HepG2 (cell line): ENCODE data around the gene REPIN1. TPM values are rescaled to one million over a fixed set of nuclear protein-coding genes. Genes with fewer than 3 reads are reported as not detected.
A peak's percentile ranks its signal among the peaks of the same experiment; 100 is the strongest.

Source experiments
- ATF6 ChIP-seq: sonication (generic); formaldehyde crosslinking; conservative IDR thresholded peaks from 2 replicates; pipeline ENCODE4 v1.4.0; 2020; ENCODE audit warnings: missing genetic modification reagents
- ELF4 ChIP-seq: sonication (generic); formaldehyde crosslinking; IDR thresholded peaks from 2 replicates; pipeline ENCODE4 v1.5.0; 2020; ENCODE audit warnings: missing genetic modification reagents, mild to moderate bottlenecking, moderate library complexity, borderline replicate concordance
- ETS1 ChIP-seq: sonication (generic); formaldehyde crosslinking; IDR thresholded peaks from 2 replicates; pipeline ENCODE4 v1.4.0; 2020; ENCODE audit warnings: missing genetic modification reagents
- KAT2B ChIP-seq: fragments of 150-350 bp; IDR thresholded peaks from 2 replicates; pipeline ENCODE4 v1.6.1; 2014; ENCODE audit warnings: low read depth, low read length, borderline replicate concordance
- KAT7 ChIP-seq: IDR thresholded peaks from 2 replicates; pipeline ENCODE4 v1.6.1; 2018; ENCODE audit warnings: borderline replicate concordance, missing compliant biosample characterization
- MNT ChIP-seq: fragments of 450-650 bp; IDR thresholded peaks from 2 replicates; pipeline ENCODE4 v1.6.1; 2016
- ONECUT2 ChIP-seq: sonication (generic); formaldehyde crosslinking; IDR thresholded peaks from 2 replicates; pipeline ENCODE4 v1.4.0; 2020; ENCODE audit warnings: missing genetic modification reagents
- PATZ1 ChIP-seq: sonication (generic); formaldehyde crosslinking; IDR thresholded peaks from 2 replicates; pipeline ENCODE4 v1.4.0; 2020; ENCODE audit warnings: missing genetic modification reagents
- PHF20 ChIP-seq: sonication (generic); formaldehyde crosslinking; IDR thresholded peaks from 2 replicates; pipeline ENCODE4 v1.5.0; 2020; ENCODE audit warnings: mild to moderate bottlenecking, missing genetic modification reagents
- POLR2G ChIP-seq: fragments of 200-400 bp; formaldehyde crosslinking; IDR thresholded peaks from 2 replicates; pipeline ENCODE4 v1.6.1; 2018; ENCODE audit warnings: mild to moderate bottlenecking, low read depth, low read length, moderate library complexity
- SETDB1 ChIP-seq: sonication (generic); formaldehyde crosslinking; IDR thresholded peaks from 2 replicates; pipeline ENCODE4 v1.5.1; 2020; ENCODE audit warnings: missing genetic modification reagents, mild to moderate bottlenecking, borderline replicate concordance
- TFAP4 ChIP-seq: sonication (generic); IDR thresholded peaks from 2 replicates; pipeline ENCODE4 v1.6.1; 2016; ENCODE audit warnings: low read depth, borderline replicate concordance
- THAP7 ChIP-seq: sonication (generic); formaldehyde crosslinking; IDR thresholded peaks from 2 replicates; pipeline ENCODE4 v1.8.1; 2023; ENCODE audit warnings: mild to moderate bottlenecking, missing genetic modification reagents
- ZFX ChIP-seq: sonication (generic); formaldehyde crosslinking; IDR thresholded peaks from 2 replicates; pipeline ENCODE4 v1.4.0; 2020; ENCODE audit warnings: mild to moderate bottlenecking, low read depth, missing genetic modification reagents, moderate library complexity
- ZNF138 ChIP-seq: sonication (generic); formaldehyde crosslinking; IDR thresholded peaks from 2 replicates; pipeline ENCODE4 v1.5.0; 2020; ENCODE audit warnings: mild to moderate bottlenecking, low read depth, missing genetic modification reagents
- ZNF20 ChIP-seq: sonication (generic); formaldehyde crosslinking; IDR thresholded peaks from 2 replicates; pipeline ENCODE4 v1.4.0; 2020; ENCODE audit warnings: mild to moderate bottlenecking, moderate library complexity, missing genetic modification reagents
- ZNF317 ChIP-seq: sonication (generic); formaldehyde crosslinking; IDR thresholded peaks from 2 replicates; pipeline ENCODE4 v1.5.0; 2020; ENCODE audit warnings: mild to moderate bottlenecking, missing genetic modification reagents
- ZNF549 ChIP-seq: sonication (generic); formaldehyde crosslinking; IDR thresholded peaks from 2 replicates; pipeline ENCODE4 v1.5.0; 2020; ENCODE audit warnings: missing genetic modification reagents
- ZNF597 ChIP-seq: sonication (generic); formaldehyde crosslinking; IDR thresholded peaks from 2 replicates; pipeline ENCODE4 v1.5.0; 2020; ENCODE audit warnings: missing genetic modification reagents
- ZNF839 ChIP-seq: sonication (generic); formaldehyde crosslinking; IDR thresholded peaks from 2 replicates; pipeline ENCODE4 v1.4.0; 2020; ENCODE audit warnings: missing genetic modification reagents, mild to moderate bottlenecking, borderline replicate concordance
- polyA plus RNA-seq, 8 experiments: library from polyadenylated mRNA; depleted of rRNA in 3 of 8; stranded (reverse) in 7 of 8; unstranded in 1 of 8; fragments of >200 nt; fragmentation: Illumina TruSeq in 4 of 8; extraction: Trizol in 4 of 8; gene quantifications; 2 replicates each; pipeline versions ENCODE4 v1.2.1 to v1.2.3, GENCODE V29; 2011 to 2016; ENCODE audit warnings: low read depth in 4 of 8, missing spikeins in 1 of 8, mixed read lengths in 1 of 8; ENCODE audit not compliant: insufficient read depth in 1 of 8
- total RNA-seq, 5 experiments: library from RNA; depleted of rRNA; stranded (reverse); fragments of >200 nt; fragmentation: Illumina TruSeq; extraction: Trizol; gene quantifications; 2 replicates each; pipeline ENCODE4 v1.2.3, GENCODE V29; 2016; ENCODE audit warnings: low read depth in 1 of 5

Gene REPIN1
- total and polyA plus RNA-seq, 2 of the 13 experiments (the other 11 are each of a cell fraction or from before 2014, with no cell fraction given), result 69.9 to 108 TPM

GRCh38 chr7:150378115-150378852 is 9.7 kb downstream of the REPIN1 start (continued):
- no peak for TF ChIP-seq MNT
- no peak for TF ChIP-seq ETS1
- TF ChIP-seq ZNF138 (CRISPR knock-in tag), result no peak
- TF ChIP-seq THAP7 (CRISPR knock-in tag), result no peak
- no peak for TF ChIP-seq ZNF317 (CRISPR knock-in tag)
- TF ChIP-seq KAT7, result no peak
- TF ChIP-seq POLR2G, result peak; percentile 19
- TF ChIP-seq ONECUT2 (CRISPR knock-in tag), result no peak
- TF ChIP-seq TFAP4, result peak; percentile 95
- no peak for TF ChIP-seq ZFX (CRISPR knock-in tag)
- TF ChIP-seq PHF20 (CRISPR knock-in tag), result no peak
- no peak for TF ChIP-seq ZNF20 (CRISPR knock-in tag)
- no peak for TF ChIP-seq SETDB1
- no peak for TF ChIP-seq ELF4 (CRISPR knock-in tag)
- no peak for TF ChIP-seq ATF6 (CRISPR knock-in tag)
- TF ChIP-seq ZNF549 (CRISPR knock-in tag), result no peak
- TF ChIP-seq KAT2B, result no peak
- TF ChIP-seq PATZ1 (CRISPR knock-in tag), result no peak
- no peak for TF ChIP-seq ZNF839
- no peak for TF ChIP-seq ZNF597 (CRISPR knock-in tag)
